Prostate gland (tissue), 2 donors: ENCODE measurements around the gene KRT13.

Experiments
- POLR2A ChIP-seq: fragments of 450-650 bp; IDR thresholded peaks from one replicate; pipeline ENCODE4 v1.6.1; 2016; ENCODE audit warnings: antibody characterized with exemption, mild to moderate bottlenecking
- POLR2AphosphoS5 ChIP-seq: sonication (generic); formaldehyde crosslinking; IDR thresholded peaks from one replicate; pipeline ENCODE4 v1.6.1; 2017; ENCODE audit warnings: antibody characterized with exemption
- TF ChIP-seq, protein P1 (sequence below), 4 experiments: fragments of 200-600 bp in 2 of 4; fragments of 450-650 bp in 2 of 4; sonication (generic) in 2 of 4; IDR thresholded peaks; 1 replicate in 3 of 4; 2 replicates in 1 of 4; pipeline ENCODE4 v1.5.1; 2016 to 2019; ENCODE audit warnings: antibody characterized with exemption in 4 of 4, mild to moderate bottlenecking in 2 of 4, moderate library complexity in 2 of 4

DNA sequence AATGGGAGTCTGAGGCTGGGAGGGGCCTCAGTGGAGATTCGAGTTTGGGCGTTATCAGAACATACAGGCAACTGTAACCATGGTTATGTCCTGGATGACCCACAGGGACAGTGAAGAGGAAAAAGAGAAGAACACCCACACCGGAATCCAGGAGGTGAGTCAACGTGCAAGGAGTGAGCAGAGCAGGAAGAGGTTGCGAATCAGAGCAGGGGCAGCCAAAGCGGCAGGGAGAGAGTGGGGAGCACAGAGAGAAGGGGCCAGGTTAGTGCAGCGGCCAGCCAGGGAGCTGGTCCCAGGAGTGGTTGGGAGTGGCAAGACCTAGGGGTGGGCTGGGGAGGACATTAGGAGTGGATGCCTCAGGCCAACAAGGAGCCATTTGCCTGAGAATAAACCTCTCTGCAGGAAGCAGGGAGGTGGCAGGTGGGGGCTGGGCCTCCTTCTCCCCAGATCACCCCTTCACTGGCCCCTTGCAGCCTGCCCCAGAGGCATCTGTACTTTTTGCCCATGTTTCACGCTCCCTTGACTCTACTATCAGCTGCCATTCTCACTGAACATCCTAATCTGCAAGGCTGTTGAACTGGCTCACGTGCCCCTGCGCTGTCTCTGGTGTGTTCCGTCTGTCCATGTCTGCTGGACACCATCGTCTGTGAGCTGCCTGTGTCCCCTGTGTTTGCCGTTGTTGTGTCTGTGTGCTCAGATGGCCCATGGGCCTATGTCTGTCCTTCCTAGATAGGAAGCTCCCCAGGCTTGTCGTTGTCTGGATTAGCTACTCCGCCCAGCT lies 5.1 kb downstream of the KRT13 start:
- TF ChIP-seq, protein P1, sequence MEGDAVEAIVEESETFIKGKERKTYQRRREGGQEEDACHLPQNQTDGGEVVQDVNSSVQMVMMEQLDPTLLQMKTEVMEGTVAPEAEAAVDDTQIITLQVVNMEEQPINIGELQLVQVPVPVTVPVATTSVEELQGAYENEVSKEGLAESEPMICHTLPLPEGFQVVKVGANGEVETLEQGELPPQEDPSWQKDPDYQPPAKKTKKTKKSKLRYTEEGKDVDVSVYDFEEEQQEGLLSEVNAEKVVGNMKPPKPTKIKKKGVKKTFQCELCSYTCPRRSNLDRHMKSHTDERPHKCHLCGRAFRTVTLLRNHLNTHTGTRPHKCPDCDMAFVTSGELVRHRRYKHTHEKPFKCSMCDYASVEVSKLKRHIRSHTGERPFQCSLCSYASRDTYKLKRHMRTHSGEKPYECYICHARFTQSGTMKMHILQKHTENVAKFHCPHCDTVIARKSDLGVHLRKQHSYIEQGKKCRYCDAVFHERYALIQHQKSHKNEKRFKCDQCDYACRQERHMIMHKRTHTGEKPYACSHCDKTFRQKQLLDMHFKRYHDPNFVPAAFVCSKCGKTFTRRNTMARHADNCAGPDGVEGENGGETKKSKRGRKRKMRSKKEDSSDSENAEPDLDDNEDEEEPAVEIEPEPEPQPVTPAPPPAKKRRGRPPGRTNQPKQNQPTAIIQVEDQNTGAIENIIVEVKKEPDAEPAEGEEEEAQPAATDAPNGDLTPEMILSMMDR (IDR thresholded peaks at IDR 0.05), result no peak
- TF ChIP-seq POLR2AphosphoS5 (no peak), POLR2A (no peak)
